Ishikawa (cell line): ENCODE data around the gene ADGRL4.

Experiments
- EP300 ChIP-seq: IDR thresholded peaks from 2 replicates; pipeline ENCODE4 v1.6.1; 2012; ENCODE audit warnings: borderline replicate concordance
- MAX ChIP-seq: IDR thresholded peaks from 2 replicates; pipeline ENCODE4 v1.6.1; 2012
- RAD21 ChIP-seq: IDR thresholded peaks from 2 replicates; pipeline ENCODE4 v1.6.1; 2012; ENCODE audit warnings: low read depth
- REST ChIP-seq: IDR thresholded peaks from 2 replicates; pipeline ENCODE4 v1.6.1; 2012; ENCODE audit warnings: low read depth, mild to moderate bottlenecking
- TCF12 ChIP-seq: IDR thresholded peaks from 2 replicates; pipeline ENCODE4 v1.6.1; 2012; ENCODE audit warnings: low read depth
- YY1 ChIP-seq: IDR thresholded peaks from 2 replicates; pipeline ENCODE4 v1.6.1; 2012; ENCODE audit warnings: low read depth
- ZBTB7A ChIP-seq: IDR thresholded peaks from 2 replicates; pipeline ENCODE4 v1.6.1; 2012; ENCODE audit warnings: low read depth

GRCh38 chr1:78987042-78987441 is 19.5 kb downstream of the ADGRL4 start:
- TF ChIP-seq RAD21 (no peak), YY1 (no peak), REST (no peak), MAX (no peak), TCF12 (no peak), EP300 (no peak), ZBTB7A (no peak)
